Mucosa of rectum (tissue), 2 donors: ENCODE results near the gene FAM193A.

ENCODE experiments used
- H3K27ac ChIP-seq, 2 donors: one replicate each; pipeline ENCODE4 v1.7.0; 2013; ENCODE audit warnings: inconsistent platforms in 2 of 2, low read depth in 2 of 2, low read length in 2 of 2
- H3K27me3 ChIP-seq, 2 donors: one replicate each; pipeline ENCODE4 v1.7.0; 2013; ENCODE audit warnings: low read length in 2 of 2; ENCODE audit not compliant: control insufficient read depth in 2 of 2, insufficient read depth in 2 of 2
- H3K36me3 ChIP-seq, 2 donors: one replicate each; pipeline ENCODE4 v1.7.0; 2013; ENCODE audit warnings: low read length in 2 of 2; ENCODE audit not compliant: control insufficient read depth in 2 of 2, insufficient read depth in 2 of 2
- H3K4me1 ChIP-seq, 2 donors: one replicate each; pipeline ENCODE4 v1.7.0; 2013; ENCODE audit warnings: low read length in 2 of 2, mild to moderate bottlenecking in 1 of 2; ENCODE audit not compliant: control insufficient read depth in 2 of 2, insufficient read depth in 2 of 2
- H3K4me3 ChIP-seq, 2 donors: one replicate each; pipeline ENCODE4 v1.7.0; 2013; ENCODE audit warnings: low read length in 2 of 2
- H3K9ac ChIP-seq, 2 donors: one replicate each; pipeline ENCODE4 v1.7.0; 2013; ENCODE audit warnings: low read length in 2 of 2, low read depth in 1 of 2, mild to moderate bottlenecking in 1 of 2
- H3K9me3 ChIP-seq, 2 donors: one replicate each; pipeline ENCODE4 v1.7.0; 2013; ENCODE audit warnings: low read length in 2 of 2; ENCODE audit not compliant: control insufficient read depth in 2 of 2
- donor health status: healthy.
- donor health status: Normal muscosa, but diverticular disease.

FAM193A gene

DNA sequence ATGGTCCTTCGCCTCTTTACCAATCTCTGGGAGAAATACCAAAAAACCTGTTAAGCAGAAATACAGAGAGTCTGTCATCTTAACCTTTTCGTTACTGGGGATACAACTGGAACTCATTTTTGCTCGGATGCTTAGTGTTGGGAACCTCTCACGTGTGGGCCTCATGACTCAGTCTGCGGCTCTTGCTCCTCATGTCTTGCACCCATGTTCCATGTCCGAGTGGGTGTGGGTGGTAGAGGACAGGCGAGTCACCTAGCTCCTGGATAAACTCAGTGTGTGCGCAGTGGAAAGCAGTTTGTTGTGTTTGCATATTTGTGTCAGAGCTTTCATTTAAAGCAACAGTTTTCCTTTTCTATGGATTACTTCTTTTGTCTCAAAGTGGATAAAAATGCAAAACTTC lies 149.1 kb downstream of the FAM193A start:
- Histone ChIP-seq H3K27ac (no peak overlapping the region), H3K36me3 (peaks cover 32 to 72% of the 10 kb centered on the region in 2 donors), H3K9me3 (no peaks in the 10 kb centered on the region)

DNA sequence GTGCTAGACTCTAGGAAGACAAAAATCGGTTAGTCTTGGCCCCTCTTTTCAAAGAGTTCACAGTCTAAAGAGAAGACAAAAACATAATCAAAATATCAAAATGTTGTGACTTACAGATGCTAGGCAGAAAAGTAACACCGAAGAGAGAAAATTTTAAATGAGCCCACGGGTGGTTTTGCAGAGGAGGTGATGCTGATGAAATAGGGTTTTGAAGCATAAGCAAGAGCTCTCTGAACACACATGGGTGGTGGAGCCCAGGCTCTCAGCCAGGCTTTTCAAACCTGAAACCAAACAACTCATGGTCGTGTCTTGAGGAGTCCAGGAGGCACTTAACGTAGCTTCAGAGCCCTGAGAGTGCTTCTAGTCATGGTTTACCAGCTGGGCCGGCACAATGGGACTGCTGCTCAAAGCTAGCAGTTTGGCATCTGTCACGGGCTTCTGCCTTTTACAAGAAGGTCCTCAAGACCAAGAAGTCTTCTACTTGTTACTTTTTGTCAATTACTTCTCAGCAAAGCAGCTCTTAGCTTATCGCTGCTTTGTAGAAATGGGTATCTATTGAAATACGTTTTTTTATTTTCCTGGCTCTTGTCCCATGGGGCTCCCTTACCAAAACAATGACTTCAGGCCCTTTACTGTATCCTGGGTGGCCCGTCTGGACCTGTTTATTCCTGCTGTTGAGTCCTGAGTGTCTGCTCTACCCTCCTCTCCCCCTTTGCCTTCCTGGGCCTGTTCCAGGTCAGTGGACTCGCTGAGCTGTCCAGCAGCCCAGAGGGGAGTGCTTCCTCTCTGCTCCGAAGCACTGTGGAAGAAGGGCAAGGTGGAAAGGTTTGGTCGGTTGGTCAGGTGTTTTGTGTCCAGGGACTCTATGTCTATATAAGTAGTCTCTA lies 150.2 kb downstream of the FAM193A start:
- H3K27ac ChIP-seq, result no peak overlapping the region
- peaks cover 39 to 78% of the 10 kb centered on the region in 2 donors for H3K36me3 ChIP-seq
- no peaks in the 10 kb centered on the region for H3K27me3 ChIP-seq

More for the DNA sequence above, 149.1 kb downstream of the FAM193A start:
- H3K4me3 ChIP-seq, result no peak overlapping the region
- no peaks in the 10 kb centered on the region for H3K4me1 ChIP-seq
- H3K9ac ChIP-seq, result no peak overlapping the region
- H3K27me3 ChIP-seq, result no peaks in the 10 kb centered on the region

DNA sequence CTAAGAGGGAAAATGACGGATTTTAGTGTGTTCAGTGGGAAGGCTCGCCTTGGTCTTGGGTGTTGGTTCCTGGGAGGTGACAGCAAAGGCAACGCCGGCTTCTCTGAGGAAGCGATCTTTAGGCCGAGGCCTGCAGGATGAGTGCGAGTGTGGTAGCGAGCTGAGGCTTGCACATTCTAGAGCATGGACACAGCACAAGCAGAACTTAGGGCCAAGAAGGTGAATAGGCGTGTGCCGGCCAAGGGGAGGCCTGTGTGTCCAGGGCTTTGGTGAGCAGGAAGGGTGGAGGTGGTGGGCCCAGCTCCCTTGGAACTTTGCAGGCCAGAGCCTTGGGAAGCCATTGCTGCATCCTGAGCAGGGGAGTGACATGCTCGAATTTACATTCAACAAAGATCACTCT lies 151.8 kb downstream of the FAM193A start:
- Histone ChIP-seq H3K9me3 (no peaks in the 10 kb centered on the region), H3K9ac (no peak overlapping the region), H3K4me3 (no peak overlapping the region), H3K27me3 (no peaks in the 10 kb centered on the region), H3K4me1 (no peaks in the 10 kb centered on the region), H3K36me3 (peaks cover 51 to 83% of the 10 kb centered on the region in 2 donors), H3K27ac (no peak overlapping the region)

More for the DNA sequence above, 150.2 kb downstream of the FAM193A start:
- Histone ChIP-seq H3K4me1 (no peaks in the 10 kb centered on the region), H3K4me3 (no peak overlapping the region), H3K9ac (no peak overlapping the region), H3K9me3 (no peaks in the 10 kb centered on the region)

DNA sequence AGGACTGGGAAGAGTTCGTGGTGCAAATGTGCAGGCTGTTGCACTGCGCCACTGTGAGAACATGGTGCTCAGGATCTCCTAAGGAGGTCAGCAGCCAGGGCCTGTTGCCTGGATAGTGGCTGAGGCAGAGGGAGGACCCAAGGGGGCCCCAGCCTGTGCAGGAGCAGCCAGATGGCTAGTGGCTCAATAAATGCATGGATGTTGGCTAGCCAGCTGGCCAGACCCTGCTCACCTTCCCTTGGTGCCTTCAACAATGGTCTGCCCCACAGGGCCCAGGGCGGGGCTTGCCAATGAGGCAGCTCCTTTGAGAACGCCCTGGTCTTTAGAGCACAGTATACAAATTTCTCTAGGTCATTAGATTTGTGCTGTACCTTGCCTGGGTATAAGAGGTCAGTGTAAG lies 152.2 kb downstream of the FAM193A start:
- H3K4me1 ChIP-seq, result no peaks in the 10 kb centered on the region
- H3K4me3 ChIP-seq, result no peak overlapping the region

DNA sequence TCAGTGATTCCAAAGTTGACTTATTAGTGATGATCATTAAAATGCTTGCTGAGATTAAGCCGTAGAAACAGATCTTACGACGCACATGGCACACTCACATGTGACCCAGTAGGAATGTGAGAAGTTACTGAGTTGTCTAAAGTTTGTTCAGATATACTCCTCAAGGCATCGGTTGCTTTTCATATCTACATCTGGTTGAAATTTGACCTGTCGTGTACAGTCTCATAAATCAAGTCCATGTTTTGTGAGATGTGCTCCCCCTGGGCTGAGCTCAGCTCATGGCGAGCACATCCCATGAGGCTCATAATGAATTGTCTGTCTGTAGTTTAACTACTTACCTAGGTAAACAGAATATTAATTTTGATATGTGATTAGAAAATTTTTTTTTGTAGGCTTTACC lies 152.7 kb downstream of the FAM193A start:
- peaks cover 54 to 87% of the 10 kb centered on the region in 2 donors for H3K36me3 ChIP-seq

More for the DNA sequence above, 152.2 kb downstream of the FAM193A start:
- H3K27ac ChIP-seq, result no peak overlapping the region
- no peaks in the 10 kb centered on the region for H3K27me3 ChIP-seq
- no peaks in the 10 kb centered on the region for H3K9me3 ChIP-seq
- H3K9ac ChIP-seq, result no peak overlapping the region
- peaks cover 55 to 87% of the 10 kb centered on the region in 2 donors for H3K36me3 ChIP-seq

DNA sequence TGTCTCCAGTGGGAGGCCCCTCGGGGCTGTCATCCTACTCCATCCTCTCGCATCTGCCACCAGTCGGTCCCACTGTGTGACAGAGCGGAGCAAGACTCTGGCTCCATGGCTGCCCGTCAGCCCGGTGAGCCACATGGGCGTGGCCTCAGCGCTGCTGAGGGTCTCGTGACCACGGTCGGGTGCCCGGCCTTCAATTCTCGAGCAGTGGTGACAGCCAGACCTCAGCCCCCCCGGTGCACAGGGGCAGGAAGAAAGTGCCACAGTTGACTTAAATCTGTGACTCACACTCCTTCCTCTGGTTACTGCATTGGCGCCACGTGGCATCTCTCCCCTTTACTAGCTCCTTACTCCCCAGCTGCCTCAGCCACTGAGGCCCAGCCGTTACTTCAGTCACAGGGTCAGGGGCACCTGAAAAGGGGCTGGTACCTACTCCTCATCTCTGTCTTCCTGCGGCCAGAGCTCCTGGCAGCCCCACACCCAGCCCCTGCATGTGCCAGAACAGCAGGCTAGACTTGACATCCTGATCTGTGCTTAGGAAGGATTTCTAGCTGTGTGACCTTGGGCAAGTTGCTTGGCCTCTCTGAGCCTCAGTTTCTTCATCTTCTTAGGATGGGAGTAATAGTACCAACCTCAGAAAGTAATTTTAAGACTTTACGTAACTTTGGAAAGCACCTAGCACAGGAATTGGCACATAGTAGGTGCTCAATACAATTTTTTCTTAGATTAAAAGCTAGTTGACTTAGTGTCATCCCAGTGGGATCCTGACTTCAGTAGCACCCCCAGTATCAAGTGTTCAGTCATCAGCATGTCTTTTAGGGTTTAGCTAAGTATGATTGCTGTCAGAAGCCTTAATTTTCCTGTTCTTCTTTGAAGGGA lies 153.6 kb downstream of the FAM193A start:
- Histone ChIP-seq H3K36me3 (peaks cover 54 to 87% of the 10 kb centered on the region in 2 donors), H3K4me1 (no peaks in the 10 kb centered on the region), H3K27me3 (no peaks in the 10 kb centered on the region), H3K4me3 (no peak overlapping the region), H3K27ac (no peak overlapping the region), H3K9me3 (no peaks in the 10 kb centered on the region), H3K9ac (no peak overlapping the region)

More for the DNA sequence above, 152.7 kb downstream of the FAM193A start:
- Histone ChIP-seq H3K4me3 (no peak overlapping the region), H3K27ac (no peak overlapping the region), H3K9me3 (no peaks in the 10 kb centered on the region), H3K27me3 (no peaks in the 10 kb centered on the region), H3K4me1 (no peaks in the 10 kb centered on the region), H3K9ac (no peak overlapping the region)

DNA sequence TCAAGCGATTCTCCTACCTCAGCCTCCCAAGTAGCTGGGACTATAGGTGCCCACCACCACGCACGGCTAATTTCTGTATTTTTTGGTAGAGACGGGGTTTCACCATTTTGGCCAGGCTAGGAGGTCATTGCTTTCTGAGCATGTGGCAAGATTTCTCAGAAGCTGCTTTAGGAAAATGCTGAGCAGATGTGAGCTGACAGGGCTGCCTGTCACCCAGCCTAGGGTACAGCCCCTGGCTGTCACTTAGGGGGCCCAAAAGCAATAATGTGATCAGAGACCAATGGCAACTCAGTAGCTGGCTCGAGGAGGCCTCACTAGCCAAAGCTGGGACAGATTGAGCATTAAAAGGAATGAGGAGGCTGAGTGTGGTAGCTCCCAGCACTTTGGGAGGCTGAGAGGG lies 154.9 kb downstream of the FAM193A start:
- Histone ChIP-seq H3K4me1 (no peaks in the 10 kb centered on the region), H3K27ac (no peak overlapping the region), H3K9me3 (no peaks in the 10 kb centered on the region), H3K27me3 (no peaks in the 10 kb centered on the region), H3K4me3 (no peak overlapping the region), H3K36me3 (peaks cover 58 to 86% of the 10 kb centered on the region in 2 donors), H3K9ac (no peak overlapping the region)

DNA sequence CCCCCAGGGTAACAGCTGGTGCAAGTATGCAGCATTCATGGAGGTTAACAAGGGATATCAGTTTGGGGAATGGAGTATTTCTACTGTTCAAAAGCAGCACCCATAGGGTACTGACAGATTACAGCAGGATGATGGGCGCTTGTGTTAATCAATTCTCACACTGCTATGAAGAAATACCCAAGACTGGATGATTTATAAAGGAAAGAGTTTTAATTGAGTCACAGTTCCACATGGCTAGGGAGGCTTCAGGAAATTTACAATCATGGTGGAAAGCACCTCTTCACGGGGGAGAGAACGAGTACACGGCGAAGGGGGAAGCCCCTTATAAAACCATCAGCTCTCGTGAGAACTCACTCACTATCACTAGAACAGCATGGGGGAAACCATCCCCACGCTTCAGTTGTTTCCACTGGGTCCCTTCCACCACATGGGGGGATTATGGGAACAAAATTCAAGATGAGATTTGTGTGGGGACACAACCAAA lies 155.5 kb downstream of the FAM193A start:
- Histone ChIP-seq H3K9ac (no peak overlapping the region), H3K4me1 (no peaks in the 10 kb centered on the region), H3K36me3 (peaks cover 64 to 88% of the 10 kb centered on the region in 2 donors), H3K27me3 (no peaks in the 10 kb centered on the region), H3K9me3 (no peaks in the 10 kb centered on the region), H3K4me3 (no peak overlapping the region), H3K27ac (no peak overlapping the region)

DNA sequence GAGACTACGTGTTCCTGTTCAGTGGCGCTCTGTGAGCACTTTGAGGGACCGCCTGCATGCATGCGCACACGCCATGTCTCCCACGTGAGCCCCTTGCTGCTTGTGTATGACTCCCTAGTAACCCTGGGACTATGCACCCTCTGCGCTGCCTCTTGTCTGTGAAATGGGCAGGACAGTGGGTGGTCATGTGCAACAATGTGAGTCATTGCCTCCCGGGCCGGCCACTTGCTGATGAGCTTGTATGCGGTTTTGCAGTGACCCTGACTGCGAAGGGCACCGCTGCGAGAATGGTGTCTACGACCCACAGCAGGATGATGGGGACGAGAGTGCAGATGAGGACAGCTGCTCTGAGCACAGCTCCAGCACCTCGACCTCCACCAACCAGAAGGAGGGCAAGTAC lies 158.2 kb downstream of the FAM193A start:
- H3K9ac ChIP-seq, result no peak overlapping the region
- no peaks in the 10 kb centered on the region for H3K4me1 ChIP-seq
- H3K36me3 ChIP-seq, result peaks cover 77 to 91% of the 10 kb centered on the region in 2 donors
- H3K9me3 ChIP-seq, result no peaks in the 10 kb centered on the region
- H3K27ac ChIP-seq, result no peak overlapping the region
- no peaks in the 10 kb centered on the region for H3K27me3 ChIP-seq
- no peak overlapping the region for H3K4me3 ChIP-seq
